HG03575 (cell line): ENCODE results near the gene TPRKB.
"Not testable (repeated sequence)": the region's sequence is repeated elsewhere in the genome, so short reads cannot be mapped to it uniquely, and the experiment has no call there.

Source experiments
- ATAC-seq: cut with Tn5 transposase; IDR thresholded peaks from one replicate; pipeline ENCODE4 v1.9.1; 2021; ENCODE audit not compliant: unreplicated experiment, insufficient number of reproducible peaks, low FRiP score; ENCODE audit errors: extremely low read depth

TPRKB gene

GRCh38 chr2:73746015-73746876 is 9.1 kb upstream of the TPRKB start:
- no peak for ATAC-seq

GRCh38 chr2:73740767-73741166 is 3.6 kb upstream of the TPRKB start:
- ATAC-seq, result no peak

- no peak for ATAC-seq
Measured at GRCh38 chr2:73739101-73739500, 2.0 kb upstream of the TPRKB start.

- ATAC-seq, result no peak
Measured at GRCh38 chr2:73736378-73736777, 767 bp downstream of the TPRKB start.

- ATAC-seq, result no peak
Measured at GRCh38 chr2:73730810-73731209, 6.3 kb downstream of the TPRKB start.

GRCh38 chr2:73728711-73729110 is 8.4 kb downstream of the TPRKB start:
- ATAC-seq, result no peak

GRCh38 chr2:73728043-73728442 is 9.1 kb downstream of the TPRKB start:
- no peak for ATAC-seq

- not testable (repeated sequence) for ATAC-seq
Measured at GRCh38 chr2:73726657-73727056, 10.5 kb downstream of the TPRKB start.

- ATAC-seq, result no peak
Measured at GRCh38 chr2:73718851-73719621, 18.1 kb downstream of the TPRKB start.

GRCh38 chr2:73718421-73718820 is 18.7 kb downstream of the TPRKB start:
- no peak for ATAC-seq

- not testable (repeated sequence) for ATAC-seq
Measured at GRCh38 chr2:73717695-73718094, 19.4 kb downstream of the TPRKB start.

GRCh38 chr2:73717251-73717606 is 19.9 kb downstream of the TPRKB start:
- ATAC-seq, result no peak

- no peak for ATAC-seq
Measured at GRCh38 chr2:73716543-73717250, 20.4 kb downstream of the TPRKB start.

GRCh38 chr2:73714091-73714490 is 23.1 kb downstream of the TPRKB start:
- ATAC-seq, result no peak

- no peak for ATAC-seq
Measured at GRCh38 chr2:73708527-73708926, 28.6 kb downstream of the TPRKB start.

GRCh38 chr2:73707636-73708035 is 29.5 kb downstream of the TPRKB start:
- ATAC-seq, result no peak

GRCh38 chr2:73707058-73707457 is 30.1 kb downstream of the TPRKB start:
- no peak for ATAC-seq

- ATAC-seq, result no peak
Measured at GRCh38 chr2:73705091-73705490, 32.1 kb downstream of the TPRKB start.

- ATAC-seq, result no peak
Measured at GRCh38 chr2:73704285-73704684, 32.9 kb downstream of the TPRKB start.

GRCh38 chr2:73703675-73704074 is 33.5 kb downstream of the TPRKB start:
- no peak for ATAC-seq
